H7 (cell line): ENCODE measurements around the gene KCNQ1. TPM values are rescaled to one million over a fixed set of nuclear protein-coding genes. Genes with fewer than 3 reads are reported as not detected.

Experiments
- DNase-seq: peaks from one replicate; pipeline ENCODE4 v3.0.0; 2012
- H3K27me3 ChIP-seq: 2 replicates; pipeline ENCODE4 v1.6.0; 2011; ENCODE audit warnings: mild to moderate bottlenecking, low read length; ENCODE audit not compliant: control insufficient read depth, insufficient read depth
- H3K36me3 ChIP-seq: replicated peaks from 2 replicates; pipeline ENCODE4 v1.5.1; 2011; ENCODE audit warnings: low read length; ENCODE audit not compliant: control insufficient read depth, insufficient read depth
- H3K4me3 ChIP-seq: 2 replicates; pipeline ENCODE4 v1.5.1; 2011; ENCODE audit warnings: low read depth, mild to moderate bottlenecking, control low read depth, low read length, moderate library complexity; ENCODE audit not compliant: insufficient read depth
- total RNA-seq: library from RNA; depleted of rRNA; stranded (reverse); fragments of >200 nt; shearing (Covaris generic); gene quantifications from 2 replicates; pipeline ENCODE4 v1.2.3, GENCODE V29; 2014

Gene KCNQ1
- total RNA-seq, 1 experiment from 2014 or later: 0.48 TPM

DNA sequence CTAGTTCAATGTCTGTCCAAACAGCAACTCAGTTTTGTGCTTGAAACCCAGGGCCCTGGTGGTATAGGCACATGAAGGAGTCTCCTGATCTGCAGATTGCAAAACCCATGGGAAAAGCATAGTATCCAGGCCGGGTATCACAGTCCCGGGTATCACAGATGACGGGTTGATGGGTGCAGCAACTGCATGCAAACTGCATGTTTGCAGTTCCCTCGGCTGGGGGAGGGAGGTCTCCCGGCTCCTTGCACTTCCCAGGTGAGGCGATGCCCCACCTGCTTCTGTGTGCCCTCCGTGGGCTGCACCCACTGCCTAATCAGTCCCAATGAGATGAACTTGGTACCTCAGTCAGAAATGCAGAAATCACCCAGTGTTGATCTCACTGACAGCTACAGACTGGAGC is 53.9 kb downstream of the KCNQ1 start:
- Histone ChIP-seq H3K27me3 (peaks cover 13% of the 10 kb centered on the region), H3K36me3 (no peaks in the 10 kb centered on the region), H3K4me3 (no peak overlapping the region)
- DNase-seq: no peak

DNA sequence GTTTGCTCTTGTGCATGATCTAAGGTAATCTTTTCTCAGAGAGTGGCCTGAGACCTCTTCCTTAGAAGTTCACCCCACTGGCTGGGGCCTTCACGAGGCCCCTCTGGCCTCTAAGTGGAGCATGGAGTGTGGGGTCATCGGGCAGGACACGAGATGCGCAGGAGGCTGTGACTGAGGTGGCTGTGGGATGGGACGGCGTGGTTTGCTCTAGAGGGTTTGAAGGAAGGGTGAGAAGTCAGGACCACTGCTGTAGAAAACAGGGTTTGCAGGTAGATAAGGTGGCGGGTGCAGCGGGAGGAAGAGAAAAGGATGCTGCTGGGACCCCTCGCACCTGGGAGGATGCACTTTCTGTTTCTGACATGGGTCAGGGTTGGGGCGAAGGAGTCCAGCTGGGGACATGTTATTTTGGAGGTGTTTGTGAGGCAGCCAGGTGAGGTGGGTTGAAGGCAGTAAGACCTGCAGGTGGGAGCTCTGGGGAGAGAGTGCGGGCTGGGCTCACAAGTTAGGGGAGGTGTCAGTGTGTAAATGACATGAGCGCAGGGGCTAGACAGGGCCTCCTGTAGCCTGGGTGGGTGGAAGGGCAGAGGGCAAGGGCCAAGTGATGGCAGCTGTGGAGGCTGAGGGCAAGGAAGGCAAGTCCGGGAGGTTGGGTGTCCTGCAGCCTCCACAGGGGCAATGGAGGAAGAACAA is 62.5 kb downstream of the KCNQ1 start:
- peak; percentile 10 for DNase-seq
- H3K36me3 ChIP-seq: no peaks in the 10 kb centered on the region
- no peak overlapping the region for H3K4me3 ChIP-seq
- peaks cover 12% of the 10 kb centered on the region for H3K27me3 ChIP-seq

DNA sequence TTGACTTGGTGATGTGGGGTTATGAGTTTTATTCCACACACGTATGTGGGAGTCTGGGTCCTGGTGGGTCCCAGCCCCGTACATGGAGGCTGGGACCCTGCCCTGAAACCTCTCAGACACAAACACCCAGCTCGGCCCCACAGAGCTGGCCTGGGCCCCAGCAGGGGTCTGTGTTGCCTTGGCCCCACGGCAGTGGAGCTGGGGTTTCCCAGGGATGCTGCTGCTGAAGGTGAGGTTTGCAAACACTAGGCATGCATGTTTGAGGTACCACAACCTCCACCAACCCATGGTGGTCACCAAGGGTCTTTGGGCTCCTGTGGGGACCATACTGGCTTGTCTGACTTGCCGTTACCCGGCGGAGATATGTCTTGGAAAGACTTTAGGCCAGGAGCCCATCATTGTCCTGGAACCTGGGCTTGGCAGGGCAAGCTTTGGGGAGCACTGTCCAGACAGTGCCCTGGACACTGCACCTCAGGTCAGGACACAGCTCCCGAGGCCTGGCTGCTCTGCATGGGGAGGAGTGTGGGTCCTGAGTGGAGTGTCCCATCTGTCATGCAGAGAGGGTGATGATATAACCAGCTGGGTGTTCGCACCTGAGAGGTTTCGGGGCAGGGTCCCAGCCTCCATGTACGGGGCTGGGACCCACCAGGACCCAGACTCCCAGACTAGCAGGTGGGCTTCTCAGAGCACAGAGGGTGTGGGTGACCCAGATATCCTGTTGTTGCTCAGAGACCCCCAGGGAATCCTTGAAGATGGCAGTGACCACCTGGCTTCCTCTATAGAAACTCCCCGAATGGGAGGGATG is 63.3 kb downstream of the KCNQ1 start:
- no peaks in the 10 kb centered on the region for H3K36me3 ChIP-seq
- H3K27me3 ChIP-seq: peaks cover 12% of the 10 kb centered on the region
- no peak overlapping the region for H3K4me3 ChIP-seq
- peak; percentile 19 for DNase-seq

DNA sequence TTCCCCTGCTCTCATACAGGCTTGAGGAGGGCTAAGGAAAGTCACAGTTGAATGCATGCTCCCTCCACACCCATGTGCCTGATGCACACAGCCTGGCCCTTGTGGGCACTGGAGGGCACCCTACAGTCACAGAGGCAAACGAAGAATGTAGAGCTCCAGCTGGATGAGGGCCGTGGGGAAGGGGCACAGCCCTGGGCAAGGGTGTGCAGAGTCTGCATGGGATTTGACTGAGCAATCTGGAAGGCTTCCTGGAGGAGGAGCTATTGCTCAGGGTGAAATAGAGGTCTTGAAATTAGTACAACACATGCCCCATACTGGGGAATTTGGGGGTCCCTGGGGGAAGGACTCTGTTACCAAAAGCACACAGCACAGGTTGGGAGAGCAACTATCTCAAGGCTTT is 64.0 kb downstream of the KCNQ1 start:
- DNase-seq: peak; percentile 36
- no peaks in the 10 kb centered on the region for H3K36me3 ChIP-seq
- peaks cover 12% of the 10 kb centered on the region for H3K27me3 ChIP-seq
- H3K4me3 ChIP-seq: no peak overlapping the region

DNA sequence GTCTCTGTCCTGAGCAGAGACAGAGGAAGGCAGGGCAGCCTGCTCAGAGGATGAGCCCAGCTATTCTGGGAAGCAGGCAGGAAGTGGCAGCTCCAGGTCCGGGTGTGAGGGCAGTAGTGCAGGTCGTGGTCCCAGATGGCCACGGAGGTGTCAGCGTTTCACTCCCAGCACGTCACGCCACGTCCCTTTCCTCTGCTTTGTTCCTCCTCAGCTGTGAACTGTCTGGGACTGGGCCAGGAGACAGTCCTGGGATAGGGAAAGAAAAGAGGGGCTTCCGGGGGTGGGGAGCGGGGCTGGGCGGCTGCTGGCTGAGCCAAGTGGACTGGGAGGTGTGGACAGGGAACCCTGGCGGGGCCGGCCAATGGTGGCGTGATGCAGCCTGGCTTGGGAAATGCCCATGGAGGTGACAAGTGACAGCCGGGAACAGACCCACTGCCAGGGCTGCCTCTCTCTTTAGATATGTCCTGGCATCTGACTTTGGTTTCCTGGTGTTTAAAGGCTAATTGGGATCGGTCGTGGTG is 64.7 kb downstream of the KCNQ1 start:
- H3K36me3 ChIP-seq: no peaks in the 10 kb centered on the region
- H3K27me3 ChIP-seq: peaks cover 10% of the 10 kb centered on the region
- peak; percentile 43 for DNase-seq
- H3K4me3 ChIP-seq: no peak overlapping the region

DNA sequence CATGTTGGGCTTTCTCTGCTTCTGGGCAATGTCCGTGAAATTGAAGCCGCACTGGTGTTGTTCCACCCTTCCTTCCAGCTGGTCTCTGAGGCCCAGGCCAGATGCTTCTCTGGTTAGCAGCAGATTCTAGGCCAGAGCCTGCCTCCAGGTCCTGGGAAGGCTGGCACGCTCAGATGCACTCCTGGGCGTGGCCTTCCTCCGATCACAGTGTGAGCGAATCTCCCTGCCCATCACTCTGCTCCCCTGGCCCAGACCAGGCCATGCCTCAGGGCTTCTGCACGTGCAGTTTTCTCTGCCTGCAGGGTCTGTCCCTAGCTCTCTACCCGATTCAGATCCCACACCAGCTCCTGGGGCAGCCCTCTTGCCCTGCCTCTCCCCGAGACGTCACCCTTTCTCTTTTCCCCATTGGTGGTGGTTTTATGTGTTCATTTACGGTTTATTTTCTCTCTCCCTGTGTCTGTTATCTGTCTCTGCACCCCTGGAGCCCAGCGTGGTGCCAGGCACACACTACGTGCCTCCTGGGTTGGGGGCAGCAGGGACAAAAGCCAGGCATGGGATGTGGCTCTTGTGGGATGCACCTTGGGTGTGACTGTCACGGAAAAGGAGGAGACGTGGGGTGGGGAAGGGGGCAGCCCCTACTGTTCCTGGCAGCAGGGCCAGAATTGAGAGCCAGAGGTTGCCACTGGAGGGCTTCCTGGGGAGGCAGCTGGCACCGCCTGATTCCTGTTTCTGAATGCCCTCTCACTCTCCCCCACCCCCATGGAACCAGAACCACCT is 66.0 kb downstream of the KCNQ1 start:
- Histone ChIP-seq H3K27me3 (peaks cover 8% of the 10 kb centered on the region), H3K4me3 (no peak overlapping the region), H3K36me3 (no peaks in the 10 kb centered on the region)
- DNase-seq: peak; percentile 39

DNA sequence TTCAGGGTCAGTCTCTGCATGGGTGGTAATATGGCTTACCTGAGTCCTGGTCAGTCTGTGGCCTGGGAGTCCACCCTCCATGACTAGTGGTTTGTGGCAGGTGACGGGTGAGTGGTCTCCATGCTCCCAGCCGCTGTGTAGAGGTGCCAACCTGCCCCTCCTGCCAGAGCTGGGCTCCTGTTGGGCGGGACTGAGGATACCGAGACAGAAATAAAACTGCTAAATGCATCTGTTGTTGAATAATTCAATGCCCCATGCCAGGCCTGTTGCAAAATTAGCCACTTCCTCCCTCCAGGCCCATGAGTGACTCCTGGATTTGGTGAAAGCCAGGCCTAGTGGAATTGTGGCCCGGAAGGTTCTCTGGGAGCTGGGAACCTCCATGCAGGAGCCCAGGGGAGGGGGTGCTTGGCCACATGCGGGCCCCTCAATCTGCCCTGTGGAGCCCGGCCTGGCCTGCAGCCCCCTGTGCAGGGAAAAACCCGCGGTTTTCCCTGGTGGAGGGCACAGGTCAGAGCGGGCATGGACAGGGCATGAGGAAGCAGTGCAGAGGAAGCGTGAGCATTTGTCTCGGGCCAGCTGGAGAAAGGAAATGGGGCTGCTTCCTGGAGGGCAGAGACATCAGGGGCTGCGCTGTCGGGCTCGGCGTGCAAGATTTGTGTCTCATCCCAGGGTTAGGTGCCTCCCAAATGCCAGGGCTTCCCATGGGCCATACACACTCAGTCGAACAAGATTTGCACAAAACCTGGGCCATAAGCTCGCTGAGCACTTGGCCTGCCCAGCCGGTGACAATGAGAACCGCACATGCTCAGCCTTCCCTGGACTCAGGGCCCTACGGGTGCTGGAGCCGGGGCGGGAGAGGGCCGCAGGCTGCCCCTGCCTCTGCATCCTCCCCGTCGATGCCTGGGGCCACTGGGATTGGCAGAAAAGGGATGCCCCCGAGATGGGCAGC is 66.9 kb downstream of the KCNQ1 start:
- Histone ChIP-seq H3K4me3 (no peak overlapping the region), H3K36me3 (no peaks in the 10 kb centered on the region), H3K27me3 (peaks cover 4% of the 10 kb centered on the region)
- DNase-seq: peak; percentile 40

DNA sequence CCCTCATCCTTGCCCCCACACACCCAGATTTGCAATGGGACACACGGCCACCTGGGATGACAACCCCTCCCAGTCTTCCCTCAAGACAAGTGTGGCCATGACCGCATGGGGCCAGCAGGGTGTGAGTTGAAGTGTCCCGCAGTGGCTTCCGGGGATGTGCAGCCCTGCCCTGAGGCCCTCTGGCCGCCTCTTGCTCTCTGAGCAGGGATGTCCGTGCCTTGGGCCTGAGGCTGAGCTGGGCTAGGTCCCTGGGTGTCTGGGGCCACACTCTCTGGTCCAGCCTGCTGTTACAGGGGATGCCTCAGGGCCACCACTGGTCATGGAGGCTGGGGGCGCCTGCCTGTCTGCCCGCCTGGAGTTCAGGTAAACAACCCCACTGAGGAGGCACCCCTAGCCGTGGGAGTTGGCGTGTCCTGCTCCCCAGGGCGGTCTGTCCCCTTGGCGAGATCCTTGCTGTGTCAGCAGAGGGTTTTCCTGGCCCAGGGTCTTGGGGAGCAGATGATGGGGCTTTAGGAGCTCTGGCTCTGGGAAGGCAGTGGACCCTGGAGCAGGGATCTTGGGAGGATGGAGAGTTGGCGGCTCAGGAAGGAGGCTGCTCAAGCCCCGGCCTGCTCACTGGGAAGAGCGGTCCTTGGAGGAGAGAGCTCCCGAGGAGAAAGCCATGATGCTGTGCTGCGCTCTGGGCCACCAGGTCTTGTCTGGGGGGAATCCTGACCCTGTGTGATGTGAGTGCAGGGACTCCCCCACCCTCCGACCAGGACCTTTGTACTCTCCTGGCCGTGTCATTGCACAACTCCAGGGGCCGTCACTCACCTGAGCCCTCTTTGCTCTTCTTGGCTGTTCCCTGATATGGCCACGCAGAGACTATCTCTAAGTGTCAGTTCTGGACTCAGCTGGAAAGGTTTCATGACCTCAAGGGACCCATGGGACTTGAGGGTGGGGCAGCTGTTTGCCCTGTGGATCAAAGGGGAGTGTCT is 67.9 kb downstream of the KCNQ1 start:
- Histone ChIP-seq H3K27me3 (peaks cover 3% of the 10 kb centered on the region), H3K36me3 (no peaks in the 10 kb centered on the region), H3K4me3 (no peak overlapping the region)
- peak; percentile 47 for DNase-seq

DNA sequence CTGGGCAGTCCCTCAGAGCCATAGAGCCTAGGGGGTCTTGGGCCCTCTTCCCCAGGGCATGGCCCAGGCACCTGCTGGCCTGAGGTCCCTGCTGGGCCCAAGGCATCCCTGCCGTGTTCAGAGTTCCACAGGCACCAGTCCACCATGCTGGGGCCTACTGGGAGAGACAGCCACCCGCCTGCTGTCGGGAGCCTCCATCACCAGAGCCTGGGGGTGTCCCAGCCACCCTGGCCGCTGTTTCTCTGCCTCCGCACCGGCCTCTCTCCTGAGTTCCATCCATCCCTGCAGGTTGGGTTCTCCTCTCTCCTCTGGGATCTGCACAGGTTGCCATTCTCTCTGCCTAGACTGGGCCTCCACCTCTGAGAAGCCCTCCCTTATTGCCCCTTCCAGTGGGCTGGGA is 68.6 kb downstream of the KCNQ1 start:
- H3K27me3 ChIP-seq: peaks cover 3% of the 10 kb centered on the region; the same call in 1 of the 2 replicates
- DNase-seq: peak; percentile 32
- H3K36me3 ChIP-seq: no peaks in the 10 kb centered on the region
- H3K4me3 ChIP-seq: no peak overlapping the region

DNA sequence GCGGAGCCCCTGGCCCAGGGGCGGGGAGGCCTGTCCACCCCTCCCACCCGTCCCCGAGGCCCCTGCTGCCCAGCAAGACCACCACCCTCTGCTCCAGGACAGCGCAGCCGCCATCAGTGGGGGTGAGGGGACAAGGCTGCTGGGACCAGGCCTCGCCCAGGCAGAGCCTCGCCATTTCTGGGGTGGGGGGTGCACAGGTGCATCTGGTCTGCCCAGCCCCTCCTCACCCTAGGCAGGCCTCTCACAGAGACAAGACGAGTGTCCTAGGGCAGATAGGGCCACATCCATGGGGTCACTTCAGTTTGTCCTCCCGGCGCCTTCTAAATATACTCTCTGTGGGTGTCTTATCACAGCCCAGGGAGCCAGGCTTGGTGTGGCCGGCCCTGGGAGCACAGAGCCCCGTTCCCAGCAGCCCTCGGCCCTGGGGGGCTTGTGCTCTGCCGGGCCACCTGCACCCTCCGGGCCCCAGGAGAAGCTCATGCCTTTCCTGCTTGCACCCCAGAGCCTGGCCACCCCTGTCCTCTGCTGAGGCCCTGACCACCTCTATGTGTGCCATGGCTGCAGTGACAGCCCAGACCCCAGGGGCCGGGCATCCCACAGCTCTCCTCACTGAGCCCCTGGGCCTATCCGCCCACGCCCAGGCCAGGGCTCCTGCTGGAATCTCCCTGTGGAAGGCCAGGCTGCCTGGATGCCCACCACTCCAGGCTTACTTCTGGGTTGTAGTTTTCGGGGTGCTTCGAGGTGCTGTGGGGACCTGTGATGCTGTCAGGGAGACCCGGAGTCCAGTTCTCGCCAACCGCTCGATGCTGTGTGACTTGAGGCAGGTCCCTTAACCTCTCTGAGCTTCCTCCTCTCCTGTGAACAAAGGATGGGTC is 70.8 kb downstream of the KCNQ1 start:
- DNase-seq: peak; percentile 54

DNA sequence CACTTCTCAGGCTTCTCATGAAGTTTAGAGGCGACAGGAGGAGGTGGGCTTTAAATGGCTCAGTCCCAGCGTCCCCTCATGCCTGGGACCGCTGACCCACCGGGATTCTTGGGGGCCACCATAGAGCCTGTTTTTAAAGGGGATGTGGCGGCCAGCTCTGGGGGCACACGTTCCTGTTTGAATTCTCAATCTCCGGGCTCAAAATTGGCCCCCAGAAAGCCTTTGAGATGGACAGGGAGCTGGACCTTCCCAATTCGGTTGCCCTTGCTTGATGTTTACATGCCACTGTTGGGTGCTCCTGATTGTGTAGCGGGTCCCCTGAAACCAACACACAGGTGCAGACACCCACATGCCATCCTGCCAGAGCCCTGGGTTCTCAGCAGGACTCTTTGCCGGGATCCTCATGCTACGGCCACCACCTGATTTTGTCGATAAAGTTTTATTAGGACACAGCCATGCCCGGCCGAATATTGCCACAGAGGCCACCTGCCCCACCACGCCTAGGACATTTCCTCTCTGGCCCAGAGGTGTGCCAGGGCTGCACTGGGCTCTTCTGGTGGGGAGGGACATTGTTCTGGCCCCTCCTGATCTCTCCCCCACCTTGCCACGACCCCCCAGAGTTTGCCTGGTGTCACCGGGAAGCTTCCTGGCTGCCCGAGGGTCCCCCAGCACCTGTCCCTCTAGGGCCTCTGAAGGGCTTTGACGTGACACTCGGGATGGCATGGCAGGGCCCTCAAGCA is 71.6 kb downstream of the KCNQ1 start:
- DNase-seq: peak; percentile 34
- Histone ChIP-seq H3K27me3 (0 out of 2 replicates have a peak, but pooled peaks cover 2% of the 10 kb centered on the region), H3K4me3 (no peak overlapping the region), H3K36me3 (no peaks in the 10 kb centered on the region)

More for the DNA sequence above, 70.8 kb downstream of the KCNQ1 start:
- Histone ChIP-seq H3K27me3 (0 out of 2 replicates have a peak, but pooled peaks cover 2% of the 10 kb centered on the region), H3K4me3 (no peak overlapping the region), H3K36me3 (no peaks in the 10 kb centered on the region)
